Measurements from ENCODE around the gene PRDX6. TPM values are rescaled to one million over a fixed set of nuclear protein-coding genes. Genes with fewer than 3 reads are reported as not detected.

Gene PRDX6
- total and polyA plus RNA-seq, 2 of the 8 experiments (the other 6 are each of a cell fraction or from before 2014, with no cell fraction given) = 348 to 677 TPM

DNA sequence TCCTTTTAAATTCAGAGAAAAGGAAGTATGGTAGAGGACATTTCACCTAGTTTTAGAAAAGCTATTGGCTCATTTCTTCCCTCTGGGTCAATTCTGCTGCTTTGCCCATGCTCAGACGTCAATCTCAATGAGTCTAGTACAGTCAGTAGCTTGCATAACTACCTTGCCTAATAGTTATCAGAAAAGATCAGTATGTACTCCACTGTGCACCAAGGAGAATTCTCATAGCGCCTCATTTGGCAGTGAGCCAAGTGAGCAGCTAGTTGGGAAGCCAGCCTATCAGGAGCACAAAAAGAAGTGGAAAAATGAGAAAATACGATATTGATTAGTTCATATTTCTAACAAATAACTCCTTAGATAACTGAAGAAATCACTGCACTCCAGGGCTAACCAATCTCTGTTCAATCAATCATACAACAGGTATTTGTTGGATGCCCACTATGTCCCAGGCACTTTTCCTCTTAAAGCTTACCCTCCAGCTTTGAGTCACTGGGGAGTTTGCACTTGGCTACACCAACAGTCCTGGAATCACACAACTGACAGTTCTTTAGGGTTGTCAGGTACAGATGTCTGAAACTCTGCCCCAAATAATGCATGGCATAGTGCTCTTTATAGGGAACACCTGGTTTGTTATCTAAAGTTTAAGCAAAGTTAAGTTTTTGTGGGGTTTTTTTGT lies 50.2 kb downstream of the PRDX6 start:
- Histone ChIP-seq H3K9ac (replicated peaks in 1 of 4; ENCODE audit: extremely low read depth in 1 of 4, low read depth in 3 of 4, low read length in 3 of 4) (no peak overlapping the region), H3K27ac (ENCODE audit: low read depth, low read length) (no peak overlapping the region), H3K14ac (ENCODE audit: insufficient read length) (no peak overlapping the region), H2AK5ac (ENCODE audit: low read depth, low read length) (no peak overlapping the region), H3K4me1 (replicated peaks in 1 of 4; ENCODE audit: control insufficient read depth in 3 of 4, insufficient read depth in 4 of 4, low read length in 3 of 4) (peaks cover 0 to 10% (median 8%) of the 10 kb centered on the region in 4 experiments; a peak in 5 of 7 replicates), H3K23ac (ENCODE audit: insufficient read length) (no peak overlapping the region), H3K36me3 (ENCODE audit: control insufficient read depth in 2 of 4, insufficient read depth in 4 of 4, low read length in 3 of 4) (no peaks in the 10 kb centered on the region), H3K4ac (replicated peaks; ENCODE audit: insufficient read length, low read depth, low read length) (no peak overlapping the region), H2AFZ (ENCODE audit: low read length) (no peak overlapping the region), H4K20me1 (replicated peaks in 1 of 2; ENCODE audit: control insufficient read depth in 1 of 2, insufficient read depth in 2 of 2, low read length in 2 of 2) (no peaks in the 10 kb centered on the region), H2BK12ac (ENCODE audit: low read depth, low read length) (no peak overlapping the region), H3K23me2 (ENCODE audit: low read depth, low read length) (no peaks in the 10 kb centered on the region), H3K27me3 (replicated peaks in 1 of 4; ENCODE audit: control insufficient read depth in 3 of 4, extremely low read depth in 1 of 4, insufficient read depth in 3 of 4, low read length in 3 of 4) (no peaks in the 10 kb centered on the region), H4K5ac (ENCODE audit: insufficient read length, low read depth, low read length) (no peak overlapping the region), H2BK120ac (replicated peaks; ENCODE audit: low read depth, low read length) (no peak overlapping the region), H3K4me3 (ENCODE audit: extremely low read depth in 1 of 4, insufficient read depth in 2 of 4, low read depth in 3 of 4, low read length in 4 of 4) (no peak overlapping the region), H2BK20ac (ENCODE audit: low read length) (no peak overlapping the region), H3K56ac (replicated peaks; ENCODE audit: insufficient read length, low read depth, low read length) (no peak overlapping the region), H2BK15ac (ENCODE audit: low read length) (no peak overlapping the region), H4K8ac (ENCODE audit: extremely low read depth, insufficient read depth, low read length) (no peak overlapping the region), H3K9me3 (ENCODE audit: insufficient read depth in 2 of 2, low read depth in 1 of 2, low read length in 1 of 2) (no peaks in the 10 kb centered on the region), H3K4me2 (ENCODE audit: insufficient read depth in 1 of 2, low read depth in 2 of 2, low read length in 2 of 2) (no peak overlapping the region), H3K18ac (ENCODE audit: extremely low read depth, low read length) (no peak overlapping the region), H3K79me2 (ENCODE audit: control insufficient read depth in 1 of 2, insufficient read depth in 2 of 2, low read length in 2 of 2) (no peaks in the 10 kb centered on the region), H2BK5ac (ENCODE audit: low read depth, low read length) (no peak overlapping the region), H3K79me1 (ENCODE audit: low read depth, low read length) (no peaks in the 10 kb centered on the region), H4K91ac (replicated peaks; ENCODE audit: insufficient read length, low read length) (no peak overlapping the region)
- ChIA-PET CTCF (ENCODE audit: partially characterized antibody) (interaction anchor here (1.0 to 1.4 kb wide), 3 partner anchors 8 to 98 kb away, joined by 3 to 6 read pairs (median 4); no protein-coding TSS in a partner anchor), POLR2A (ENCODE audit: partially characterized antibody) (no interaction called here)
- TF ChIP-seq JUN (IDR thresholded peaks at IDR 0.05; ENCODE audit: low read depth, low read length) (no peak), NRF1 (IDR thresholded peaks at IDR 0.05; ENCODE audit: low read depth, low read length) (no peak), POLR2A (IDR thresholded peaks at IDR 0.05; ENCODE audit: control extremely low read depth in 1 of 2, low read depth in 2 of 2, low read length in 2 of 2) (no peak), SIN3A (conservative IDR thresholded peaks at IDR 0.05 in 1 of 2, IDR thresholded peaks at IDR 0.05 in 1 of 2; ENCODE audit: low read depth in 1 of 2, low read length in 2 of 2) (no peak)
- TF ChIP-seq, protein P1, sequence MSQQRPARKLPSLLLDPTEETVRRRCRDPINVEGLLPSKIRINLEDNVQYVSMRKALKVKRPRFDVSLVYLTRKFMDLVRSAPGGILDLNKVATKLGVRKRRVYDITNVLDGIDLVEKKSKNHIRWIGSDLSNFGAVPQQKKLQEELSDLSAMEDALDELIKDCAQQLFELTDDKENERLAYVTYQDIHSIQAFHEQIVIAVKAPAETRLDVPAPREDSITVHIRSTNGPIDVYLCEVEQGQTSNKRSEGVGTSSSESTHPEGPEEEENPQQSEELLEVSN (IDR thresholded peaks at IDR 0.05) = no peak
- no peak for DNase-seq (ENCODE audit: low read depth in 1 of 2, low spot score in 2 of 2)
- no peak for FAIRE-seq
- 93% methylated on average over 3 of the region's 3 CpGs; no CpG with 5 or more reads in 1 of the 2 experiments for WGBS, 2 experiments (ENCODE audit: extremely low coverage in 1 of 2, insufficient coverage in 1 of 2, insufficient read length in 1 of 2, insufficient replicate concordance in 2 of 2, low coverage in 1 of 2, low lambda C conversion rate in 2 of 2, missing lambda C conversion rate in 1 of 2)

All from H1 (cell line).